IPS-15b (cell line): Measurements from ENCODE around the gene ZNF790.

ENCODE experiments used
- H3K27me3 ChIP-seq: one replicate; pipeline ENCODE4 v1.6.1; 2013; ENCODE audit warnings: low read length; ENCODE audit not compliant: control insufficient read depth, insufficient read depth
- H3K36me3 ChIP-seq: one replicate; pipeline ENCODE4 v1.6.1; 2013; ENCODE audit warnings: low read length; ENCODE audit not compliant: control insufficient read depth, insufficient read depth
- H3K4me1 ChIP-seq: one replicate; pipeline ENCODE4 v1.6.1; 2013; ENCODE audit warnings: mild to moderate bottlenecking, low read length; ENCODE audit not compliant: control insufficient read depth, insufficient read depth
- H3K4me3 ChIP-seq: one replicate; pipeline ENCODE4 v1.5.1; 2013; ENCODE audit warnings: low read depth, low read length
- H3K9ac ChIP-seq: one replicate; pipeline ENCODE4 v1.6.1; 2013; ENCODE audit warnings: low read depth, mild to moderate bottlenecking, low read length
- H3K9me3 ChIP-seq: one replicate; pipeline ENCODE4 v1.6.1; 2013; ENCODE audit warnings: mild to moderate bottlenecking, low read length; ENCODE audit not compliant: control insufficient read depth, insufficient read depth

Gene ZNF790

DNA sequence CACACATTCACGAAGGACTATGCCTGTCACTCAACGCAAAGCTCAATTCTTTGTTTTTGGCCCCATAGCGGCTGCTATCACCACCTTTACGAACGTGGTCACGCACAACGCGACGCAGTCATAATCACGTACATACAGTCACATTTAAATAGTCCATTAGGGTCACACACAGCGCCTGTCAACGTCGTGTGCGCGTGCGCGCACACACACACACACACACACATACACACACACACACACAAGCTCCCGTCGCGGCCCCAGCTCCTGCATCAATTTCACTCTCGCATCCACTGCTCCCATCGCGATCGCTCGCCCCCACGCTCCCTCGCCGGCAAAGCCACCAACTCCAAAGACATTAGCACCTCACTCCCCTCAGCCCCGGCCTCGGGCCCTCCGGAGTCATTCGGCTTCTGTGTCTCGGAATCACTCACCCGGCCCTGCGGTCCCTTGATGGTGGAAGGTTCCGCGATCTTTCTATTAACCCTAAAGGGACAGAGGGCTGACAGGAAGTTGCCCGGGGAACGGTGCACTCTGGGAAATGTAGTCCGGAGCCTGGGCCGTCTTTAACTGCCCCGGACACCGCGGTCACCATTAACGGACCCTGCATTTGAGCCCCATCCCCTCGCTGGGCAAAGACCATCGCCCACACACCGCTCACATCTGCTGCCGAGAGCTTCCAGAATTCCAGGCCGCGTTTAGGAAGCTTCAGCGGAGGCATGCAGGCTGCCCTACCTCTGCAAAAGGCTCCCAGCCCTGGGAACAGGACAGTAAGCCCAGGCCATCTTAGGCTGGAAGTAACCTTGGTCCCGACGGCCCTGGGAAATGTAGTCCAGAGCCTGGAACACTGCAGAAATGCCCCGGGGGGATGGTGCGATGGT lies at the start of gene ZNF790:
TSS of gene ZNF790 (minus strand) at position 482 of the 878 bp plus-strand sequence. CDS start 12,768 bp downstream, outside the sequence.
- H3K27me3 ChIP-seq, result no peaks in the 10 kb centered on the region
- H3K4me1 ChIP-seq, result no peaks in the 10 kb centered on the region
- no peaks in the 10 kb centered on the region for H3K9me3 ChIP-seq
- peak within 1 kb of the TSS; percentile 87 for H3K9ac ChIP-seq
- H3K4me3 ChIP-seq, result peak within 1 kb of the TSS; percentile 99
- H3K36me3 ChIP-seq, result no peaks in the 10 kb centered on the region

DNA sequence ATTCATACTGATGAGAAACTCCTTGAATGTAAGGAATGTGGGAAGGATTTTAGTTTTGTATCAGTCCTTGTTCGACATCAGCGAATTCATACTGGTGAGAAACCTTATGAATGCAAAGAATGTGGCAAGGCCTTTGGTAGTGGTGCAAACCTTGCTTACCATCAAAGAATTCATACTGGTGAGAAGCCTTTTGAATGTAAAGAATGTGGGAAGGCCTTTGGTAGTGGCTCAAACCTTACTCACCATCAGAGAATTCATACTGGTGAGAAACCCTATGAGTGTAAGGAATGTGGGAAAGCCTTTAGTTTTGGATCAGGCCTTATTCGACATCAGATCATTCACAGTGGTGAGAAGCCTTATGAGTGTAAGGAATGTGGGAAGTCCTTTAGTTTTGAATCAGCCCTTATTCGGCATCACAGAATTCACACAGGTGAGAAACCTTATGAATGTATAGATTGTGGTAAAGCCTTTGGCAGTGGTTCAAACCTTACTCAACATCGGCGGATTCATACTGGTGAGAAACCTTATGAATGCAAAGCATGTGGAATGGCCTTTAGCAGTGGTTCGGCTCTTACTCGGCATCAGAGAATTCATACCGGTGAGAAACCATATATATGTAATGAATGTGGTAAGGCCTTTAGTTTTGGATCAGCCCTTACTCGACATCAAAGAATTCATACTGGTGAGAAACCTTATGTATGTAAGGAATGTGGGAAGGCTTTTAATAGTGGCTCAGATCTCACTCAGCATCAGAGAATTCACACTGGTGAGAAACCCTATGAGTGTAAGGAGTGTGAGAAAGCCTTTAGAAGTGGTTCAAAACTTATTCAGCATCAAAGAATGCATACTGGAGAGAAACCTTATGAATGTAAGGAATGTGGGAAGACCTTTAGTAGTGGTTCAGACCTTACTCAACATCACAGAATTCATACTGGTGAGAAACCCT lies 39.1 kb upstream of the ZNF790 start:
- H3K36me3 ChIP-seq, result no peaks in the 10 kb centered on the region
- no peaks in the 10 kb centered on the region for H3K4me1 ChIP-seq
- H3K9ac ChIP-seq, result no peak overlapping the region
- H3K4me3 ChIP-seq, result no peak overlapping the region
- H3K9me3 ChIP-seq, result peaks cover 30% of the 10 kb centered on the region
- H3K27me3 ChIP-seq, result no peaks in the 10 kb centered on the region

DNA sequence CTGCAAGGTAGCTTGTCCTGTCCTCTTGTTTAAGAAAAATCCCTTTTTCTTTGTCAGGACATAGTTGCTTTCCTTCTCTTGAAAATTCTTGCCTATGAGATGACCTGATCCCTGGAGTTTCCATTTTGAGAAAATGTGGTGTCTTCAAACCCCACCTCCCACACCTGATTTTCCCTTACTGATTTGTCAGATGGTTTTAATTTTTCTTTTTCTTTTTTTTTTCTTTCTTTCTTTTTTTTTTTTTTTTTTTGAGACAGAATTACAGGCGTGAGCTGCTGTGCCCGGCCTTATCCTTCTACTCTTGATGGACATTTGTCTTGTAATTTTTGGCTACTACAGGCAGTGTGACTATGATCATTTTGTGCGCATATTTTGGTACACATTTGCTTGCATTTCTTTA lies 13.7 kb upstream of the ZNF790 start:
- H3K36me3 ChIP-seq, result peaks cover 6% of the 10 kb centered on the region
- peaks cover 4% of the 10 kb centered on the region for H3K4me1 ChIP-seq
- H3K4me3 ChIP-seq, result peak overlapping the region; percentile 91
- no peaks in the 10 kb centered on the region for H3K27me3 ChIP-seq
- H3K9ac ChIP-seq, result no peak overlapping the region
- H3K9me3 ChIP-seq, result no peaks in the 10 kb centered on the region

DNA sequence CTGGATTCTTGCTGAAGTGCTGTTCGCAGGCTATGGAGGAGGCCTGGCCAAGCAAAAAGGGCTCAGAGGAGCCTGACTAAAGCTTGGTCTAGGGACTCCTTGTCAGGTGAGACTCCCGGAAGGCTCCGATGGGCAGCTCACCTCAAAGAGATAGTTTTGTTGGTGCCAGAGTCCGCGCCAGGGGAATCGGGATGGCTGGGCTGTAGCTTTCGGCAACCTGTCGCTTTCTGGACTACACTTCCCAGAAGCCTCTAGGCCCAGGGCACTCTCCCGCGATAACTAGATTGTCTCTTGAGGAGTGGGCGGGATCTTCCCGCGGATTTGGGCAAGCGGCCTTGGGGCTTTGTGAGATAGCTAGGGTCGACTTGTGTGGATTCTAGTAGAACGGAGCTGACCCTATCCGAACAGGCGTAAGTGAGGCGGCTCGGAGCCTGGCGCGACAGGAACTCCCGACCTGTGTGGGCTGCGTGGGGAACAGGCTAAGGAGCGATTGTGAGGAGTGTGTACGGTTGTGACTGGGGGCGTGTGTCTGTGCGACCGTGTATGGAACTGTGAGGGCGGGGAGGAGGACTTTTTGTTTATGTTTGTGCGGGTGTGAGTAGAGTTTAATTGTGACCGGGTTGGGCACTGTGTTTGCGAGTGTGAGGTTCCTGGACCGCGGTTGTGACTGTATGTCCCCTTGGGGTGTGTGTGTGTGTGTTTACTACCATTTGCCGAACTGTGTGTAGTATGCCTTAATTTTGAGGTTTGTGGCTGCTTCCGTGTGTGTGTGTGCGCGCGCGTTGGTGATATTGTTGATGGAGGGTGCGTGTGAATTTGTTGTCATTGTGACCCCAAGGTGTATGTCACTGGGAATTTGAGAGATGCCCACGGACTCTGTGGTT lies 12.6 kb upstream of the ZNF790 start, which contains the start of gene ZNF345:
TSS of gene ZNF345 (plus strand) at position 318 of the 884 bp plus-strand sequence. CDS start 25,955 bp downstream, outside the sequence.
- Histone ChIP-seq H3K4me1 (peaks cover 4% of the 10 kb centered on the region), H3K9ac (peak within 1 kb of the TSS; percentile 95), H3K9me3 (no peaks in the 10 kb centered on the region), H3K27me3 (no peaks in the 10 kb centered on the region), H3K36me3 (peaks cover 6% of the 10 kb centered on the region), H3K4me3 (peak within 1 kb of the TSS; percentile 91)

DNA sequence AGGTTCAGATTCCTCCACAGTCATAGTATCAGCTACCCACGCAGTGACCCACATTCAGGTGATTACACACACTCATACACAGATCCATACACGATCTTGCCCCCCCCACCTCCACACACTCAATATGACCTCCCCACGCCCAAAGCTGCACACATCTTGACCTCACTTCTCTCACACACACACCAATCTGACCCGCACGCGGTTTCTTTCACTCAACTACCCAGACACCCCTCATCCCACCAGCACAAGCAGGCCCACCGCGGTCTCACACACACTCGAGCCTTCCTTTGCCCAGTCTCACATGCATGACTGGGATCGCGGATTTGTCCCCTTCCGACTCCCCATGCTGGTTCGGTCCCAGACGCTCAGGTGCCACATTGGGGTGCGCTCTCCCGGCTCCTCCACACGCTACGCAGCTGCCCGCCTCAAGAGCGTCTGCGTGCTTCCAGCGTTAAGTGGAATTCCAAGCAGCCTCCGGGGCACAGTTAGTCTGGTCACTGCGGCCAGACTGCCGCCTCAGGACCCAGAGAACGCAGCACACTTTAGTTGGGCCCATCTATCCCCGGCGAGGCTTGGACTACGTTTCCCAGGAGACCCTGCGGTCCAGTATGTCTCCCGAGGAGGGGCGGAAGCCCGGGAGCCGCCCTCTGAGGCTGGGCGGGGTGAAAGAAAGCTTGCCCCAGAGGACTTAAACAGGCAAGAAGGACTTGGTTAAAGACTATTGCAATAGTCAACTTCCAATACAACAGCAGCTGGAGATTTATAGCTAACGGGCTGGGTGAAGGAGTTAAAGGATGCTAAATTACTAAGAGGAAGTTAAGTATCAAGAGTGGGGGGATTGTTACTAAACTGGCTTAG lies 11.7 kb upstream of the ZNF790 start:
- H3K9me3 ChIP-seq, result no peaks in the 10 kb centered on the region
- peak overlapping the region; percentile 95 for H3K9ac ChIP-seq
- peaks cover 6% of the 10 kb centered on the region for H3K36me3 ChIP-seq
- peak overlapping the region; percentile 91 for H3K4me3 ChIP-seq
- H3K4me1 ChIP-seq, result peaks cover 4% of the 10 kb centered on the region
- H3K27me3 ChIP-seq, result no peaks in the 10 kb centered on the region

DNA sequence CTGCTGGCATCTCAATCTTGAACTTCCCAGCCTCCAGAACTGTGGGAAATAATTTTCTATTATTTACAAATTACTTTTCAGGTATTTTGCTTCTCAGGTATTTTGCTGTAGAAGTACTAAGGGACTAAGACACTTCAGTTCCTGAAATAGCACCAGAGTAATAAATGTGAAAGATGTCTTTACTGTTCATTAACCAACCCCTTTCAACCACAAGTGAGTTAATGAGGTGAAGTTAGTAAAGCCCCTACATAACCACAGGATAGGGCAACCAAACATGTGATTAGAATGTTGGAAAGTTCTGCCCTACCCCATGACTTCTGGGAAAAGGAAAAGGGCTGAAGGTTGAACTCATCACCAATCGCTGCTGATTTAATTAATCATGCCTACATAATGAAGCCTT lies 9.8 kb upstream of the ZNF790 start:
- Histone ChIP-seq H3K4me1 (peaks cover 4% of the 10 kb centered on the region), H3K36me3 (no peaks in the 10 kb centered on the region), H3K9me3 (no peaks in the 10 kb centered on the region), H3K9ac (no peak overlapping the region), H3K27me3 (no peaks in the 10 kb centered on the region), H3K4me3 (no peak overlapping the region)

DNA sequence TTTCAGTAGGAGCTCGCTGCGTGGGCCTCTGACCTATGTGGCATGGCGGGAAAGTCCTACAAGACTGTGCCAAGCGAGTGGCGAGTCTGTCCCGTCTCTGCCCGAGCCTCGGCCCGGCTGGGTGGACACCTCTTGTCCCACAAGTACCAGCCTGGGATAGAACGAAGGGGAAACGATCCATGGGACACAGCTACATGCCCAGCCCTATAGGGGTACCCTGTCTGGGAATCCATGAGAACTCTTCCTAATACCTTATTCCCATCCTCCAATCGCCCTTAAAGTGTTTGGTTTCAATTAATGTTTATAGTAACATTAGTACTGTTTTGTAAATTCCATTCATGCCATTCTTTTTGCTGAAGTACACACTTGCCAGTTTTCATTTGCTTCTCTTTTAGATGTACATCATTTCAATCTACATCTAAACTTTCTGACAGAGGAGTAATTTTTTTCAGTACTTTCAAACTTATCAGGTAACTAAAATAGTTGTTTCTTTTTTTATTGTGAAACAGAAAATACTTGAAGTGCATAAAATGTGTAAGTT lies 667 bp upstream of the ZNF790 start:
- Histone ChIP-seq H3K27me3 (no peaks in the 10 kb centered on the region), H3K36me3 (no peaks in the 10 kb centered on the region), H3K9ac (peak overlapping the region; percentile 87), H3K4me3 (peak overlapping the region; percentile 99), H3K9me3 (no peaks in the 10 kb centered on the region), H3K4me1 (no peaks in the 10 kb centered on the region)

DNA sequence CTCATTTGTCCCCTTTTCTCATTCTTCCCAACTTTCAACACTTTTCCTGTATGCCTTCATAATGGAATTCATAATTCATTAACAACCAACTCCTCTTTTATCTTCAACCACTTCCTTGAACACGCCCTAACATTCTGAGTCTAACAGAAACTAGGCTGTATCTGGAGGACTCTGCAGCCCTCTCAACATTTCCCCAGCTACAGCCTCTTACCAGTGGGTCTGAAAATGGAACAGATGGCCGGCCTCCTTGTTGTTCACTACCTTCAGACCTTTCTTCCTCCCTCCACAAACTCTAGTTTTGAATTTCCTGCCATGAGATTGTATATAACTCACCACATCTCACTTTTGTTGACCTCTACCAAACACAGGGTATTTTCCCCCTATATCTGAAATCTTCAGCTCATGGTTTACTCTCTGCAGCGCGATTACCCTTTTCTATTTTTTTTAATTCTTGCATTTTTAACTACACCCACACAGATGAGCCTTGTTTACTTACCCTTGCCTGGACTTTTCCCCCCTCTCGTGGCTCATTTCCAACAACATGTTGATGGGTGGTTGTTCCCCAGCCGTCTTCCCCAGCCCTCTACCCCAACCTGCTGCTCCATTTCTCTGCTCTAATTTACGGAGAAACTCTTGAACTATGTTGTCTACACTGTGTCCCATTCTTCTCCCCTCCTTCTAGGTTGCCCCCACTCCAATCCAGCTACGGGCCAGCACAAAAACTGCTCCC lies 846 bp downstream of the ZNF790 start:
- no peaks in the 10 kb centered on the region for H3K27me3 ChIP-seq
- no peaks in the 10 kb centered on the region for H3K9me3 ChIP-seq
- no peaks in the 10 kb centered on the region for H3K36me3 ChIP-seq
- peak overlapping the region; percentile 87 for H3K9ac ChIP-seq
- peak overlapping the region; percentile 99 for H3K4me3 ChIP-seq
- no peaks in the 10 kb centered on the region for H3K4me1 ChIP-seq

DNA sequence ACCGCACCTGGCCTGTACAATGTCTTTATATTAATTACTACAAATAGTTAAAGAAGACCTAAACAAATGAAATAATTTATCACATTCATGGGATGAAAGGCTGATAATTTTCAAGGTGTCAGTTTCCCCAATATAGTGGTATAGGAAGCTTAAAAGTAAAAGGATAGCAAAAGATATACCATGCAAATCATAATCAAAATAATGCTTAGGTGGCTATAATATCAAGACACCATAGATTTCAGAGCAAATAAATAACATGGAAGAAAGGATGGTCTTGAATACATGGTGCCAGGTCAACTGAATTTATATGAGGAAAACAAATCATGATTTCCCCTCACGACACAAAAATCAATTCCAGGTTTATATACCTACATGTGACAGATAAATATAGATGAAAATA lies 4.8 kb downstream of the ZNF790 start:
- Histone ChIP-seq H3K9ac (no peak overlapping the region), H3K27me3 (no peaks in the 10 kb centered on the region), H3K4me3 (no peak overlapping the region), H3K9me3 (no peaks in the 10 kb centered on the region), H3K4me1 (no peaks in the 10 kb centered on the region), H3K36me3 (no peaks in the 10 kb centered on the region)

DNA sequence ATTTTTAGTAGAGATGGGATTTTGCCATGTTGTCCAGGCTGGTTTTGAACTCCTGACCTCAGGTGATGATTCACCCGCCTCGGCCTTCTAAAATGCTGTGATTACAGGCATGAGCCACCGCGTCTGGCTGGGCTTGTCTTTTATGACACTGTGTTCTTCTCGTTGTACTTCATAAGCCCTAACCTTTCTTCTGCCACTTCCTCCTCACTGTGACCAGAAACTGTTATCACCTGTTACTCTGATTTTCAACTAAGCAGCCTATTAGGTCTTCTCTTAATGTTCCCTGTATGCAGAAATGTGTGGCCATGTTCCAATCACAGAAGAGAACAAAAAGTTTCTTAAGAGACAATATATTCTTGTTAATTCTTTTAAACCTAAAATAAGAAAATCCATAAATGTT lies 16.4 kb downstream of the ZNF790 start:
- no peaks in the 10 kb centered on the region for H3K4me1 ChIP-seq
- no peak overlapping the region for H3K4me3 ChIP-seq
- peaks cover 16% of the 10 kb centered on the region for H3K36me3 ChIP-seq
- H3K9me3 ChIP-seq, result peaks cover 19% of the 10 kb centered on the region
- H3K27me3 ChIP-seq, result no peaks in the 10 kb centered on the region
- H3K9ac ChIP-seq, result no peak overlapping the region
